Right lung (tissue), 5 donors: ENCODE measurements around the gene CD1C. TPM values are rescaled to one million over a fixed set of nuclear protein-coding genes. Genes with fewer than 3 reads are reported as not detected.
"Not testable (repeated sequence)": the region's sequence is repeated elsewhere in the genome, so short reads cannot be mapped to it uniquely, and the experiment has no call there.

Source experiments
- DNase-seq, 2 donors: peaks; one replicate each; pipeline ENCODE4 v3.0.0-alpha.2; 2013
- polyA plus RNA-seq, 5 donors: library from polyadenylated mRNA; unstranded; fragments of 120-200 nt; gene quantifications; one replicate each; pipeline versions ENCODE4 v1.2.1 to v1.2.3, GENCODE V29; 2013; ENCODE audit warnings: inconsistent platforms in 1 of 5, low replicate concordance in 1 of 5; ENCODE audit not compliant: insufficient read length in 5 of 5, insufficient read depth in 1 of 5

Gene CD1C
- polyA plus RNA-seq, 5 donors: 1.4 to 3.6 (median 1.6) TPM

GRCh38 chr1:158328426-158328825 is 38.7 kb downstream of the CD1C start:
- no peak for DNase-seq

DNA sequence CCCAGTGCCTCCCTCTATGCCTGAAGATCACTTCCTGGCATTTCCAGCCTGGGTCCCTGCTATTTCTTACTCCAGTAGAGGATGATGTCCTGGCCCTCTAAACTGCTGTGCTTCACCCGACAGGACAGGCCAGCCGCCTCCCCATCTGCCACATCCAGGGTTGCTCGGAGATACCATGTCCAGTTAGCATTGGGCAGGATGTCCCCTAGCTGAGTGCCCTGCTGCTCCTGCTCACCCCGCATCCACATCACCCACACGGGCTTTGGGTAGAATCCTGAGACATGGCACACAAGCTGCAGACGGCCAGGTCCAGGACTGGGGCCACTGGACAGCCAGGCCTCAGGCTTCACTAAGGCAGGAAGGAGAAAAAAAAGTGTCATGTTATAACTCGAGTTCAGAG is 39.6 kb downstream of the CD1C start:
- no peak for DNase-seq

GRCh38 chr1:158329733-158330132 is 40.0 kb downstream of the CD1C start:
- no peak for DNase-seq

DNA sequence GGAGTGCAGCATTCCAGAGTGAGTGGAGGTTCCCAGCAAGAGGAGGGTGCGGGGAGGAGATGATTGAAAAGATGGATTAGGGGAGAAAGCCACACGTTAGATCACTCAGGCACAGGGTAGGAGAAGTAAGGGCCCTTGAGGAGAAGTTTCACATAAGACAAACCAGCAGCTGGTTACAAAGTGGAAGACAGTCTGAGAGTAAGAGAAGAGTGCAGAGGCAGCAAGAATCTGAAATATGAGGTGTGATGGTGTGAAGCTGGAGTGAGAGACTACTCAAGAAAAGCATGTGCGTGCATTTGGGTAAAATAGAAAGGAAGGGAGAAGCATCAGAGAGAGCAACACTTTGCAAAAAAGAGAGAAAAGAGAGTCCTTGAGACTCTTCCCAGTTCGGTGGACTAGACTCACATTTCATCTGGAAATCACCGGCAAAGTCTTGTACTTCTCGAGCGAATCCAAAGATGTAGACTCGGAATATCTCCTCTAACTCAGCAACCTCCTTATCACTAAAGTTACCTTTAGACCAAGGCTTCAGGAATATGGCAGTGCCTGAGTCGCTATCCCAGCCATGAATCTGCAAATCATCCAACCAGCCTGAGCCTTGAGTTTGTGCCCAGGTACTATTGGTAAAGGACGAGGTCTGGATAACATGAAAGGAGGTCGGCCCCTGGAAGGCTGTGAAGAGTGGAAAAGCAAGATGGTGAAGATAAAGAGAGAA is 40.8 kb downstream of the CD1C start:
- DNase-seq: no peak

- DNase-seq: no peak
Observed at GRCh38 chr1:158331106-158331425, 41.3 kb downstream of the CD1C start.

- no peak for DNase-seq
Observed at GRCh38 chr1:158331481-158332150, 41.9 kb downstream of the CD1C start, which contains the start of gene CD1B. Gene CD1B (minus strand): TSS chr1:158331531. CDS start chr1:158331423, 108 bp downstream.

GRCh38 chr1:158333405-158334155 is 43.9 kb downstream of the CD1C start:
- DNase-seq: no peak

DNA sequence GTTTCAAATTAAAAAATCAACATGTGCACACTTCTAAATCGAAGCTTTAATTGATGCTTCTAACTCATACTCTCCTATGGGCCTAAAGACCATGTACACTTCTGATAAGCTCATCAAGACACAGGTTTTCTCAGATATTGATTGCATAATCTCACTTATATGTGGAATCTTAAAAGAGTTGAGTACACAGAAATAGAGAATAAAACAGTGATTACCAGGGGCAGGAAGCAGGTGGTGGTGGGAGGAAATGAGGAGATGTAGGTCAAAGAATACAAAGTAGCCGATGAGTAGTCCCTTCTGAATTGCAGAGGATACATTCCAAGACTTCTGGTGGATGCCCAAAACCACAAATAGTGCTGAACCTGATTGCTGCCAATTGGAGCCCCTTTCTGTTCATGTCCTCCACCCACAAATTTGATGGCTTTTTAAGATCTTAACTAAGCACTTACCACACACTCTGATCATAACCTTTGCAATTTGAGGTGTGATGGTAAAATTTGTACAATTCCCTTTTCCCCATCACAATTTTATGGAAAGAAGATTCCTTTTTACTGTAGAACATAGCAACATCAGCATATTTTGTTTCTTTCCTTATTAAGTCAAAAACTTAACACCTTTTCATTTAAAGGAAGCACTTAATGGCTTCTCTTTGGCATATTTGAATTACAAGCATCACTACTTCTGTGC is 44.9 kb downstream of the CD1C start:
- no peak for DNase-seq

GRCh38 chr1:158335213-158335532 is 45.5 kb downstream of the CD1C start:
- no peak for DNase-seq

GRCh38 chr1:158336413-158336812 is 46.7 kb downstream of the CD1C start:
- DNase-seq: not testable (repeated sequence)

Other genes with a start within 250 kb of the CD1C start
- gene CD1D, start 109.0 kb upstream of the CD1C start, polyA plus RNA-seq: 1 to 10 TPM; 1.2 to 2.2 (median 1.5) TPM
- gene CD1A, start 35.5 kb upstream of the CD1C start, polyA plus RNA-seq: not detected
- gene CD1B, start 41.6 kb downstream of the CD1C start, polyA plus RNA-seq: not detected
- under 1 TPM in 3 of 5 donors, not detected in 2; 0.16 to 0.31 (median 0.22) TPM for gene CD1E, start 64.0 kb downstream of the CD1C start, polyA plus RNA-seq
- not detected for gene OR10T2, start 109.5 kb downstream of the CD1C start, polyA plus RNA-seq
- gene OR10K2, start 136.3 kb downstream of the CD1C start, polyA plus RNA-seq: under 1 TPM in 1 of 5 donors, not detected in 4; 0.08 TPM
- under 1 TPM in 1 of 5 donors, not detected in 4; 0.04 TPM for gene OR10K1, start 171.9 kb downstream of the CD1C start, polyA plus RNA-seq
- not detected for gene OR10R2, start 182.3 kb downstream of the CD1C start, polyA plus RNA-seq